ENCODE data around the gene TNIP1. TPM values are rescaled to one million over a fixed set of nuclear protein-coding genes. Genes with fewer than 3 reads are reported as not detected.

TNIP1 gene
- total and polyA plus RNA-seq, 8 donors: 45.1 to 136 (median 104) TPM

DNA sequence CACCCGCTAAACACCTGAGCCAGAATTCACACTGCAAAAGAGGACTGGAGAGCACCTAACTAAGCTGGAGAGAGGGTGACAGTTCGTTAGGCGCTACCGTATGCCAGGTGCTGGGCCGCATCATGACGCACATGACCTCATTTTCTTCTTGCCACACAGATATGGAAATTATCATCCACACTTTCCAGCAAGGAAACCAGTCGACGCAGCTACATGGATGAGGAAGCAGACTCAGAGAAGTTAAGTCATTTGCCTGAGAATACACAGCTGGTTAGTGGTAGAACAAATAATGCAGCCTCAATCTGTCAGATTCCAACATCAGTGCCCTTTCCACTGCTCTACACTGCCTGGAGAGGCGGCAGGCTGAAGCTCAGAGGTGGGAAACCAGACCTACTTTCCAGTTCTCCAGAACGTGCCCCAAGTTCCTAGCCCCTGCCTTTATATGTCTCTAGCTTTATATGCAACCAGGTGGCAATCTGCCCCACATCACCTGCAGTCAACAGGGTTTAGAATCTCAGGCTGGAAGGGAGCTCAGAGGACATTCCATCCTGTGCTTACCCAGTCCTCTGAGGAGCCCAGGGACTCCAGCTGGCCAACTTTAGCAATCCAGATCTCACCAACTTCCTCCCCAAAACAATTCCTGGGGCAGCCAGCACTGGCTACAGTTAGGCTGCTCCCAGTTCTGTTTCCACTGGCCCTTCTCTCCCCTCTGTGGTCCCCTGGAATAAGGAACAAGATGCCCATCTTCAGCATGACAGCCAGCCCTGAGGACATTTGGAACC lies 8.8 kb downstream of the TNIP1 start:
- peak overlapping the region; percentile 27 to 62 (median 28) for H3K27ac ChIP-seq
- TF ChIP-seq EP300 (IDR thresholded peaks at IDR 0.05): no peak
- TF ChIP-seq POLR2AphosphoS5 (IDR thresholded peaks at IDR 0.05): no peak
- TF ChIP-seq, protein P1, sequence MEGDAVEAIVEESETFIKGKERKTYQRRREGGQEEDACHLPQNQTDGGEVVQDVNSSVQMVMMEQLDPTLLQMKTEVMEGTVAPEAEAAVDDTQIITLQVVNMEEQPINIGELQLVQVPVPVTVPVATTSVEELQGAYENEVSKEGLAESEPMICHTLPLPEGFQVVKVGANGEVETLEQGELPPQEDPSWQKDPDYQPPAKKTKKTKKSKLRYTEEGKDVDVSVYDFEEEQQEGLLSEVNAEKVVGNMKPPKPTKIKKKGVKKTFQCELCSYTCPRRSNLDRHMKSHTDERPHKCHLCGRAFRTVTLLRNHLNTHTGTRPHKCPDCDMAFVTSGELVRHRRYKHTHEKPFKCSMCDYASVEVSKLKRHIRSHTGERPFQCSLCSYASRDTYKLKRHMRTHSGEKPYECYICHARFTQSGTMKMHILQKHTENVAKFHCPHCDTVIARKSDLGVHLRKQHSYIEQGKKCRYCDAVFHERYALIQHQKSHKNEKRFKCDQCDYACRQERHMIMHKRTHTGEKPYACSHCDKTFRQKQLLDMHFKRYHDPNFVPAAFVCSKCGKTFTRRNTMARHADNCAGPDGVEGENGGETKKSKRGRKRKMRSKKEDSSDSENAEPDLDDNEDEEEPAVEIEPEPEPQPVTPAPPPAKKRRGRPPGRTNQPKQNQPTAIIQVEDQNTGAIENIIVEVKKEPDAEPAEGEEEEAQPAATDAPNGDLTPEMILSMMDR (IDR thresholded peaks at IDR 0.05): no peak
- no peak for TF ChIP-seq POLR2A (IDR thresholded peaks at IDR 0.05)
- peak overlapping the region in 1 of 4 donors; percentile 4 for H3K4me3 ChIP-seq
- peaks cover 58 to 89% (median 70%) of the 10 kb centered on the region in 4 donors for H3K4me1 ChIP-seq
- peaks cover 6 to 29% (median 14%) of the 10 kb centered on the region in 4 donors for H3K36me3 ChIP-seq
- H3K9me3 ChIP-seq: no peaks in the 10 kb centered on the region
- WGBS, 5 donors: 89 to 93% (median 91%) methylated on average over 10 of the region's 10 CpGs
- intact Hi-C loops (cut with DNase I; ENCODE audit: low total_unique reads): no loop called here
- DNase-seq: no peak
- H3K27me3 ChIP-seq: no peaks in the 10 kb centered on the region

DNA sequence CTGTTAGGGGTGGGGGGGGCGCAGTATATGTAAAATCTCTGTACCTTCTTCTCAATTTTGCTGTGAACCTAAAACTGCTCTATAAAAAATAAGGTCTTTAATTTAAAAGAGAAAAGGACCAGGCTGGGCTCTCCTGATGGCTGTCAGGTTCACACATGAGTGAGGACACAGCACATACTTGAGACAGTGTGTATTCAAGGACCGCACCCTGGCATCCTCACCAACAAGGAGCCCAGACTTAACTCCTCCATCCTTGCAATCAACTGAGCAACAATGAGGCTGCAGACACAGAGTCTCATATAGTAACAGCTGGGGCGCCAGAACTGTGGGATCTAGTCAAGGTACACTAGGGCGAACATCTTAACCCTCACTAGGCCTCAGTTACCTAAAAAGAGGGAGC lies 9.8 kb downstream of the TNIP1 start:
- intact Hi-C loops (cut with DNase I; ENCODE audit: low total_unique reads): no loop called here
- WGBS, 5 donors: 88 to 98% (median 94%) methylated on average over 4 of the region's 4 CpGs
- peaks cover 52 to 89% (median 65%) of the 10 kb centered on the region in 4 donors for H3K4me1 ChIP-seq

DNA sequence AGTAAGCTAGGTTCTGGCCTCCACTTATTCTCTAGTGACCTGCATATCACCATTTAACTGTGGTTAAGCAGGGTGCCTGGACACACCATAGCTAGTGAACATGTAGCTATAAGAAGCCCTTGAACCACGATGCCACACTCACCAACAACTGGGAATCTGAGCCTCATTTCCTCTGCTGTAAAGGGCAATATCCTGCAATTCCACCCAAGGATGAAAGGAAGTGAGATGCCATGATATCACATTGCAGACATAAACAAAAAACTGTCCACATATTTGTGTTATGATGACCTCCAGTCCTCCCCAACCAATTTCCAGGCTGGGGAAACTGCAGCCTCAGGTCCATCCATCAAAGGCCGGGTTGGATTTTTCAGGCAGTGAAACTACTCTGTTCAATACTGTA lies 10.4 kb downstream of the TNIP1 start:
- DNase-seq: no peak
- H3K4me3 ChIP-seq: no peak overlapping the region
- intact Hi-C loops (cut with DNase I; ENCODE audit: low total_unique reads): no loop called here
- H3K27me3 ChIP-seq: no peaks in the 10 kb centered on the region
- no peak overlapping the region for H3K27ac ChIP-seq
- H3K4me1 ChIP-seq: peaks cover 48 to 89% (median 62%) of the 10 kb centered on the region in 4 donors
- H3K36me3 ChIP-seq: peaks cover 7 to 38% (median 17%) of the 10 kb centered on the region in 4 donors
- 62 to 85% (median 76%) methylated on average over 2 of the region's 2 CpGs for WGBS, 5 donors
- H3K9me3 ChIP-seq: no peaks in the 10 kb centered on the region
- TF ChIP-seq EP300 (IDR thresholded peaks at IDR 0.05) (no peak), POLR2AphosphoS5 (IDR thresholded peaks at IDR 0.05) (no peak), POLR2A (IDR thresholded peaks at IDR 0.05) (no peak)
- TF ChIP-seq, protein P1 (IDR thresholded peaks at IDR 0.05): no peak

More for the DNA sequence above, 9.8 kb downstream of the TNIP1 start:
- no peaks in the 10 kb centered on the region for H3K9me3 ChIP-seq
- DNase-seq: no peak
- H3K4me3 ChIP-seq: no peak overlapping the region
- peaks cover 7 to 38% (median 17%) of the 10 kb centered on the region in 4 donors for H3K36me3 ChIP-seq
- H3K27me3 ChIP-seq: no peaks in the 10 kb centered on the region
- H3K27ac ChIP-seq: no peak overlapping the region
- TF ChIP-seq POLR2AphosphoS5 (IDR thresholded peaks at IDR 0.05) (no peak), EP300 (IDR thresholded peaks at IDR 0.05) (no peak), POLR2A (IDR thresholded peaks at IDR 0.05) (no peak)
- TF ChIP-seq, protein P1 (IDR thresholded peaks at IDR 0.05): no peak

DNA sequence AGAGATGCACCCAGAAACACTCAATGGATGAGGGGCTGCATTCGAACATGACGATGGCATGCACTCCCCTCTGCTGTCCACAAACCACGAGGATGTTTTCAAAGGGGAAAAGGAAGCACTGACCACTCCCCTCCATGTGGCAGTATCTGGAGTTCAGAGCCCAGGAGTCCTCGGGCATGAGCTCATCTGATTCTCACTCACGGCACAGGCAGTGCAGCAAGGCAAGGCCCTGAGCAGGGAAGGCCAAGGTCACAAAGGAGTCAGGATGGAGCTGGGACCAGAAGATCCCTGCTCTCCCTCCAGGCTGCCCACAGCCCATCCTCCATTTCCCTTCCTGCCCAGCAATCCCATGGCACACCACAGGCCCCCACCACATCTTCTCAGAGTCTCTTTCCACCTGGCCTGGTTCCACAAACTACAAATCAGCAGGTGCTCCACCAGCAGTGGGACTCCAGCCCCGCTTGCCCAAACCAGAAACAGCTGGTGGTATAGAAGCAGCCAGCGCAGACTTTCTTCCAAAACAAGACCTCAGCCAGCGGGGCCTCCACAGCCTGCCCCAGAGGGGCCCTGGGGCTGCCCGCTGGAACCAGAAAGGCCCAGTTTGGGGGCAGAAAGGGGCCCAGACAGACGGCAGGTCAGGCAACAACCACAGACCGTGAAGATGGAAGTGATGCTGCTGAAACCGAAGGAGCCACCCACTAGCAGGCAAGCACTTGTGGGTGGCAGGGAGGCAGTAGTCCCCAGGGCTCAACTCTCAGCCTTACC lies 12.2 kb downstream of the TNIP1 start:
- Histone ChIP-seq H3K4me1 (peaks cover 60 to 96% (median 75%) of the 10 kb centered on the region in 4 donors), H3K4me3 (no peak overlapping the region), H3K9me3 (no peaks in the 10 kb centered on the region), H3K36me3 (peaks cover 7 to 50% (median 17%) of the 10 kb centered on the region in 4 donors), H3K27ac (peak overlapping the region; percentile 10 to 64 (median 53)), H3K27me3 (no peaks in the 10 kb centered on the region)
- no peak for TF ChIP-seq POLR2AphosphoS5 (IDR thresholded peaks at IDR 0.05)
- TF ChIP-seq EP300 (IDR thresholded peaks at IDR 0.05): no peak
- TF ChIP-seq POLR2A (IDR thresholded peaks at IDR 0.05): no peak
- TF ChIP-seq, protein P1 (IDR thresholded peaks at IDR 0.05): no peak
- 54 to 61% (median 60%) methylated on average over 10 to 12 of the region's 12 CpGs for WGBS, 5 donors
- peak in 1 of 2 donors; percentile 32 for DNase-seq
- intact Hi-C loops (cut with DNase I; ENCODE audit: low total_unique reads): no loop called here

All from stomach (tissue), 9 donors.